Gastrocnemius medialis (tissue), 4 donors: ENCODE results near the gene LRRD1.

Experiments used
- POLR2A ChIP-seq, 2 donors: fragments of 450-650 bp; IDR thresholded peaks; one replicate each; pipeline ENCODE4 v1.6.1; 2017; ENCODE audit warnings: antibody characterized with exemption in 2 of 2, mild to moderate bottlenecking in 2 of 2, moderate library complexity in 2 of 2
- TF ChIP-seq, protein P1 (sequence below), 5 experiments: fragments of 450-650 bp in 3 of 5; fragments of 200-600 bp in 2 of 5; sonication (generic) in 2 of 5; IDR thresholded peaks in 4 of 5; conservative IDR thresholded peaks in 1 of 5; 1 replicate in 4 of 5; 2 replicates in 1 of 5; pipeline ENCODE4 v1.5.1; 2016 to 2019; ENCODE audit warnings: antibody characterized with exemption in 5 of 5, mild to moderate bottlenecking in 3 of 5, moderate library complexity in 3 of 5

DNA sequence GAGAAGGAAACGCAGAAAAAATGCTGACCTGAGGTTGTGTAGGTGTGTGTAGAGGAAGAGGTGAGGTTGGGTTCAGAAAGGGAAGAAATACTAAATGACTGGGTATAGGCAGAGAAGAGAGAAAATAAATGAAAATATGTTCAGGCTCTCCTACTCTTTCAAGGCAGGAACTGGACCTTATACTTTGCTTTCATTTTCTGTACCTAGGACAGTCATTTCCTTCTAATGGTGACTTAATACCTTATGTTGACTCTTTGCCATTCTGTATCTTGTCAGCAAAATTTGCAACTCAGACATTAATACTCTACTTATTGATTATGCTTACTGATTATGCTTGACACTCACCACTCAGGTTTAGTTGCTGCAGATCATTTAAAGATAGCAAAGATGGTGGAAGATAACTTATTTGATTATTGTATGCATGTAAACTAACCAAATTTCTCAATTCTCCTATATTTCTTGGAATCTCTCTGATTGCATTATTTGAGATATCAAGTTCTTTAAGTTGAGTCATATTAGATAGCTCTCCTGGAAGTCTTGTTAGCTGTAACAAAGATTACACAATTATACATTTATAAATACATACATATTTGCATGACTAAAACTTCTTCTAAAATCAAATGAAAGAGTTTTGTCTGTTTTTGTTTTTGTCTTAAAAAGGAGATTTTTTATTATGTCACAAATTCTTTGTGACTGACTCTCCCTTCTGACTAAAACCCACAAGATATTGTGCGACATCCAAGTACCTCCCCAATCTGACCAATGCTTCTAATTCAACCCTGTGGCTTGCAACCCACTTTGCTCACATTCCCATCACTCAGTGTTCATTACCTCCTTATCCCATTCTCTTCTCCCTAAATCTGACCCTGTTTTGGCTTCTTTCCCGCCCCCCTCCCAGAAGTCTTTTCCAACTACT is 20.0 kb downstream of the LRRD1 start:
- TF ChIP-seq POLR2A (IDR thresholded peaks at IDR 0.05) = no peak
- TF ChIP-seq, protein P1, sequence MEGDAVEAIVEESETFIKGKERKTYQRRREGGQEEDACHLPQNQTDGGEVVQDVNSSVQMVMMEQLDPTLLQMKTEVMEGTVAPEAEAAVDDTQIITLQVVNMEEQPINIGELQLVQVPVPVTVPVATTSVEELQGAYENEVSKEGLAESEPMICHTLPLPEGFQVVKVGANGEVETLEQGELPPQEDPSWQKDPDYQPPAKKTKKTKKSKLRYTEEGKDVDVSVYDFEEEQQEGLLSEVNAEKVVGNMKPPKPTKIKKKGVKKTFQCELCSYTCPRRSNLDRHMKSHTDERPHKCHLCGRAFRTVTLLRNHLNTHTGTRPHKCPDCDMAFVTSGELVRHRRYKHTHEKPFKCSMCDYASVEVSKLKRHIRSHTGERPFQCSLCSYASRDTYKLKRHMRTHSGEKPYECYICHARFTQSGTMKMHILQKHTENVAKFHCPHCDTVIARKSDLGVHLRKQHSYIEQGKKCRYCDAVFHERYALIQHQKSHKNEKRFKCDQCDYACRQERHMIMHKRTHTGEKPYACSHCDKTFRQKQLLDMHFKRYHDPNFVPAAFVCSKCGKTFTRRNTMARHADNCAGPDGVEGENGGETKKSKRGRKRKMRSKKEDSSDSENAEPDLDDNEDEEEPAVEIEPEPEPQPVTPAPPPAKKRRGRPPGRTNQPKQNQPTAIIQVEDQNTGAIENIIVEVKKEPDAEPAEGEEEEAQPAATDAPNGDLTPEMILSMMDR (IDR thresholded peaks at IDR 0.05 in 4 of 5, conservative IDR thresholded peaks at IDR 0.05 in 1 of 5) = no peak
